HK-2 (cell line): ENCODE results near the gene SMAD6.

ENCODE experiments used
- DNase-seq: peaks from one replicate; pipeline ENCODE4 v3.0.0-alpha.2; 2018; ENCODE audit not compliant: unreplicated experiment

The SMAD6 gene

DNA sequence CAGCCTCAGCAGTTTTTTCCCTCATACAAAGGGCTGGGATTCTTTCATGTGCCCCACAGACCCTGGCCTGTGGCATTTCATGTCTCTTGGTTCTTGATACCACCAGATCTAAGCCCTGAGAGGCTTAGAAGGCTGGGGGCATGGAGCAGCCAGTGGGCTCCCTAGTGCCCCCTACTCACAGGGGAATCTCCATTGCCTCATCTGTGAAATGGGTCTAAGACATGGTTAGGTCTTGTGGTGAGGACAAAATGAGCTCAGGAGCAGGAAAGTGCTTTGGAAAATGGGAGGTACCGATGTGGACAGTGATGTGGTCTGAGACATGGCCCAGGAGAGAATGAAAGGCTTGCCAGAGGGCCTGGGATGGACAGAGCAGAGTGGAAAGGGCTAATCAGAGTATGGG is 94.3 kb downstream of the SMAD6 start:
- no peak for DNase-seq

DNA sequence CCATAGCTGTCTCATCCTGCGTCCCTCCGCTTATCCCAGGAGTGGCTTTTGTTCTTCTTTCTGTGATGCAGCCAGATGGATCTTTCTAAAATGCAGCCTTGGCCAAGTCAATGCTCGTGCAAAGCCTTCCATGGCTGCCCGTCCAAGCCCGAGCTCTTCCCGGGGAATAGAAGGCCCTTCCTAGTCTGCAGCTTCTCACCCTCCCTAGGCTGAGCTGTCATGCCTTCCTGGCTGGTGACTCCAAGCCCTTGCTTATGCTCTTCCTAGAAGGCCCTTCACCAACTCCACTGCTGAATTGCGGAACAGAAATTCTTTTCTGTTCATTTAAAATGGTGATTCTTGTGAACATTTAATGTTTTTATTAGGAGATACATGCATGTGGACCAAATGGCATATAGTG is 95.9 kb downstream of the SMAD6 start:
- no peak for DNase-seq

GRCh38 chr15:66798426-66799061 is 96.5 kb downstream of the SMAD6 start:
- DNase-seq, result no peak

GRCh38 chr15:66799242-66799641 is 97.2 kb downstream of the SMAD6 start:
- DNase-seq, result no peak

GRCh38 chr15:66800584-66801235 is 98.7 kb downstream of the SMAD6 start:
- DNase-seq, result no peak

DNA sequence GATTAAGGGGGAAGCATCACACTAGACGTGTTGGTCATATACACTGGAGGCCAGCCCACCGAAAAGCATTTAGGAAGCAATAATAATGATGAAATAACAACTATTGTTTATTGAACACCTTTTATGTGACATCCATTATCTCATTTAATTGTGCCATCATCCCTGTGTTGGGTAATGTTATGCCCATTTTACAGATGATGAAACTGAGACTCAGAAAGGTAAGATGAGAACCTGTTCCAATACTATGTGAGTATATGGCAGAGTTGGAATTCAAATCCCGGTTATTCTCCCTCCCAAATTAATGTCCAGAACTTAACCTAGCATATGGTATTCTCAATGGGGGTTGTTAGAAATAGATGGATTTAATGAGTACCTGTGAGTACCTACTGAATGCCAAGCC is 99.2 kb downstream of the SMAD6 start:
- no peak for DNase-seq

DNA sequence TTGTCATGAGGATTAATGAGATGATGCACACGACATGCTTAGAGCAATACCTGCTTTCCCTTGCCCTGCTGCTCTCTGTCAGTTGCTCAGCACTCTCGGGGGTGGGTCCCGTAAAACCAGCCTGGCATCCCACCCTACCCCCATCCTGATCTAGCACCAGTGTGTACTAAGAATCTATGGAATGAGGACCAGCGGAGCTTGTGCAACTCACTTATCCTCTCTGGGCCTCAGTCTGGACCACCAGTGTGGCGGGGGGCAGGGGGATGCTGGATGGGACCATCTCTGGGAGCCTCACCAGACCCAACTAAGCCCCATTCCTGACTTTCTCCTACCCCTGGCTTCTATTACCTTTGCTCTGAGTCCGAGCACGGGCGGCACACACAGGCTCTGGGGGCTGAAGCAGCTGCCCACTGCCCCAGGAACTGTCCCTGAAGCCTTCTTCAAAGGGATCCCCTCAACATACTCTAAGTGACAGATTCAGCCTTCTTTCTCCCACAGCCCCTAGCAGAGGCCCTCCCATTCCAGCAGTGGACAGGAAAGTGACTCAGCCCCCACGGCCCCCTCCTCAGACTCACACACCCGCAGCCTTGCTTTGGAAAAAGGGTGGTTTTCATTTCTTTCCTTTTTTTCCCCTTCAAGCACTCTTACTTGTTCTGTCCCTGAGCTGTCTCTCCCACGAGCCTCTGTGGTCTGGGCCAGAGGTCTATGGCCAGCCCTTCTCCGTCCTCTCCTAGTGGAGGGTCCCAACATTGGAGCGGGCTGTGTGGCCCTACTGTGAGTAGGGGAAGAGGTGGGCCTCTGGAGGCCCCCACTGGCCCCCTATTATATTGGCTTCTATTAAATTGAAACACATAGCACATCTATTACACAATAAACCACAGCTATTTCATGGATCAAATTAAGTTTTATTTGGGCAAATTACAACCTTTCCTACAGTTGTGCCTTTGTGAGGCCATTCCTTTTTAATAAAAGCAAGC is 100.3 kb downstream of the SMAD6 start:
- DNase-seq, result no peak

GRCh38 chr15:66803182-66803729 is 101.2 kb downstream of the SMAD6 start:
- peak; percentile 90 for DNase-seq

- DNase-seq, result no peak
Observed at GRCh38 chr15:66803749-66804148, 101.7 kb downstream of the SMAD6 start.

- DNase-seq, result no peak
Observed at GRCh38 chr15:66805202-66805885, 103.3 kb downstream of the SMAD6 start.

DNA sequence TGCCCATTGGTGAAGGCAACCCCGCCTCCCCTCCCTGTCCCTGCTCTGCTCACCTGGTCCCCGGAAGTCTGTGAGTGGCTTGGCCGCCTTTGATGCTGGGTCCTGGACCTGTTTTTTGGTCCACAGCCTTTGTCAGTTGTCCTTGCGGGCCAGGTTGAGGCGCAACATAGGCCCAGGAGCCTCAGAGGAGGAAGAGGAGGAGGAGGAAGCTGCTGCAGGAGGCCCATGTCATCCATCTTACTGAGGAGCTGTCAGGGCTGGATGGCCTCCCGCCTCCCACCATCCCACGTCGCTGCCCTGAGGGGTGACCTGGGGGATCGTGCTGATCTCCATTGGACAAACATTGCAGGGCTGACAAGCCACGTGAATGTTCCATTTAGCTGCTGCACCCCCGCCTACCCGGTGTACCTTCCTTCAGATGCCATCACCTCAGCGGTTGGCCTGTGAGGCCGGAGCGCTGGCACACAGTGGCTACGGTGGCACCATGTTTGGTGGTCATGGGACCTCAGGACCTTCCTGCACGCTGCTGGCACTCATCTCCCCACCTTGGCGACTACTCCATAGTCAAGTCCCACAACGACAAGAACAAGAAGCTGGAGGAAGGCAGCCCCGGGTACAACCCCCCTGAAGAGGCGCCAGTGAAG is 106.3 kb downstream of the SMAD6 start:
- no peak for DNase-seq

- no peak for DNase-seq
Observed at GRCh38 chr15:66809664-66810063, 107.6 kb downstream of the SMAD6 start.

DNA sequence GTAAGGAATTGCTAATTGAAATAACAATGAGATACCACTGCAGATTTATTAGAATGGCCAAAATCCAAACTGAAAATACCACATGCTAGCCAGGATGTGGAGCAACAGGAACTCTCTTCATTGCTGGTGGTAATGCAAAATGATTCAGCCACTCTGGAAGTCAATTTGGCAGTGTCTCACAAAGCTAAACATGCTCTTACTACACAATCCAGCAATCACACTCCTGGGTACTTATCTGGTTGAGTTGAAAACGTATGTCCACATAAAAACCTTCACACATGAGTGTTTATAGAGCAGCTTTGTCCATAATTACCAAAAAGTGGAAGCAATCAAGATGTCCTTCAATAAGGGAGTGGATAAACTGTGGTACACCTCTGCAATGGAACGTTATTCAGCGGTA is 113.3 kb downstream of the SMAD6 start:
- no peak for DNase-seq

GRCh38 chr15:66816201-66816600 is 114.2 kb downstream of the SMAD6 start:
- no peak for DNase-seq

GRCh38 chr15:66819084-66819483 is 117.0 kb downstream of the SMAD6 start:
- DNase-seq, result peak; percentile 30

GRCh38 chr15:66820481-66821176 is 118.6 kb downstream of the SMAD6 start:
- DNase-seq, result no peak

GRCh38 chr15:66821307-66821706 is 119.3 kb downstream of the SMAD6 start:
- no peak for DNase-seq

- DNase-seq, result no peak
Observed at GRCh38 chr15:66822114-66822513, 120.1 kb downstream of the SMAD6 start.

- DNase-seq, result no peak
Observed at GRCh38 chr15:66822576-66822975, 120.5 kb downstream of the SMAD6 start.

GRCh38 chr15:66823601-66824000 is 121.6 kb downstream of the SMAD6 start:
- DNase-seq, result no peak

DNA sequence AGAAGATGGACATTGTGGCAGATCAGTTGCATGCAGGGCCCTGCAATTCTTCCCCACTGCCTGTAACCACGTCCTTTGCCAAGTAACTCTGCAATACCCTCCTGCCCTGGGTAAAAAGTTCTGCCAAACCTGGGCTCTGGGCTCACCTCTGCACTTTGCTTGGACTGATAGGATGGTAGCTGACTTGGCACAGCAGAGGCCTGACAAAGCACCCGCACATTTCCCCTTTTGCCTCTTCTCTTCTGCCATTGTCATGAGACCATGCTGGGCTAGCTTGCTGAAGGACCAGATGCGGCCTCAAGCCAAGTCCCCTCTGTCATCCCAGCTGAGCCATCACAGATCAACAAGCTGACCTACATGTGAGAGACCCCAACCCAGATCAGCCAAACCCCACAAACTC is 122.4 kb downstream of the SMAD6 start:
- DNase-seq, result no peak
